KOPT-K1 (cell line): Measurements from ENCODE around the gene FLOT1.

ENCODE experiments used
- H3K27ac ChIP-seq: fragments of 200-600 bp; sonication (generic); 2 replicates; pipeline ENCODE4 v1.5.1; 2016; ENCODE audit warnings: antibody characterized with exemption, mild to moderate bottlenecking, low read depth, low read length; ENCODE audit not compliant: poor library complexity, severe bottlenecking
- H3K36me3 ChIP-seq: fragments of 200-600 bp; sonication (generic); 2 replicates; pipeline ENCODE4 v1.5.1; 2017; ENCODE audit warnings: antibody characterized with exemption, mild to moderate bottlenecking, low read length, moderate library complexity; ENCODE audit not compliant: insufficient read depth
- H3K9me3 ChIP-seq: fragments of 200-600 bp; sonication (generic); 2 replicates; pipeline ENCODE4 v1.5.1; 2017; ENCODE audit warnings: antibody characterized with exemption, low read length, mild to moderate bottlenecking; ENCODE audit not compliant: insufficient read depth, poor library complexity, severe bottlenecking

Gene FLOT1

DNA sequence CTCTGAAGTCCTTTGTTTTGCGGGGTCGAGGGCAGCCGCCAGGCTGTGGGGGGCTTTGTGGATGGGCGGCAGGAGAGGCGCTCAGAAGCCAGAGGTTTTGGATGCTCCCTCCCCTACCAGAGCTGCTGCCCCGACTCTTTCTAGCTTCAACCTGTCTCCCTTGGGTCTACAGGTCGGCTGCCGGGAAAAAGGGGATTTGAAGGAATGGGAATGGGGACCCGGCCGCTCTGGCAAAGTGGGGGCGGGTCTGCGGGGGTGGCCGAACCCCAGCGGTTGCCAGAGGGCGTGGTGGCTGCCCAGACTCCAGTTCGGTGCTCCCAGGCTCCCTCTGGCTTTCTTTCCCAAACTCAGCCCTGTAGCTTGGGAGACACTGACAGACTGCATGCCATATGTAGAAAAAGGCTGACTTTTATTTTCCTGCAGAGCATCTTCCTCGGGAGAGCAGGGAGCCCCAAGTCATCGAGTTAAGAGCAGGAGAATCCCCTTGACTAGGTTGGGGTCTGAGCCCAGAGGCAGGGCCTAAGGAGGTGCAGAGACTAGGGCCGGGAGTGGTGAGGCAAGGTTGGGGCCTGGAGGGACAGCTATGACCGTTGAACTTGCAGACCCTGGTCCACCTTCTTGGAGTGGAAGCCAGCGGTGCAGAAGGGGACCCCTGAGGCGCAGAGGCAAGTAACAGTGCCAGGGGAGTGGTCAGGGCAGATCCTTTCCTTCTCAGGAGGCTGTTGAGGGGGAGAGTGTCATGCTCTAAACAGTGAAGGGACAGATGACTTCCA is 54.6 kb downstream of the FLOT1 start:
- H3K27ac ChIP-seq: peak overlapping the region; percentile 94

GRCh38 chr6:30686908-30687658 is 55.4 kb downstream of the FLOT1 start:
- 0 out of 2 replicates have a peak, but pooled peaks cover 6% of the 10 kb centered on the region for H3K36me3 ChIP-seq
- peak overlapping the region; percentile 94 for H3K27ac ChIP-seq
- H3K9me3 ChIP-seq: no peaks in the 10 kb centered on the region

More for the DNA sequence above, 54.6 kb downstream of the FLOT1 start:
- Histone ChIP-seq H3K36me3 (0 out of 2 replicates have a peak, but pooled peaks cover 6% of the 10 kb centered on the region), H3K9me3 (no peaks in the 10 kb centered on the region)

- H3K9me3 ChIP-seq: no peaks in the 10 kb centered on the region
- H3K27ac ChIP-seq: peak within 1 kb of the TSS; percentile 94
- H3K36me3 ChIP-seq: peaks cover 12% of the 10 kb centered on the region; the same call in 1 of the 2 replicates
These were observed 56.2 kb downstream of the FLOT1 start, which contains the start of gene PPP1R18 for GRCh38 chr6:30686009-30686907. Gene PPP1R18 (minus strand): TSS chr6:30686645. CDS start chr6:30686018, 627 bp downstream.

DNA sequence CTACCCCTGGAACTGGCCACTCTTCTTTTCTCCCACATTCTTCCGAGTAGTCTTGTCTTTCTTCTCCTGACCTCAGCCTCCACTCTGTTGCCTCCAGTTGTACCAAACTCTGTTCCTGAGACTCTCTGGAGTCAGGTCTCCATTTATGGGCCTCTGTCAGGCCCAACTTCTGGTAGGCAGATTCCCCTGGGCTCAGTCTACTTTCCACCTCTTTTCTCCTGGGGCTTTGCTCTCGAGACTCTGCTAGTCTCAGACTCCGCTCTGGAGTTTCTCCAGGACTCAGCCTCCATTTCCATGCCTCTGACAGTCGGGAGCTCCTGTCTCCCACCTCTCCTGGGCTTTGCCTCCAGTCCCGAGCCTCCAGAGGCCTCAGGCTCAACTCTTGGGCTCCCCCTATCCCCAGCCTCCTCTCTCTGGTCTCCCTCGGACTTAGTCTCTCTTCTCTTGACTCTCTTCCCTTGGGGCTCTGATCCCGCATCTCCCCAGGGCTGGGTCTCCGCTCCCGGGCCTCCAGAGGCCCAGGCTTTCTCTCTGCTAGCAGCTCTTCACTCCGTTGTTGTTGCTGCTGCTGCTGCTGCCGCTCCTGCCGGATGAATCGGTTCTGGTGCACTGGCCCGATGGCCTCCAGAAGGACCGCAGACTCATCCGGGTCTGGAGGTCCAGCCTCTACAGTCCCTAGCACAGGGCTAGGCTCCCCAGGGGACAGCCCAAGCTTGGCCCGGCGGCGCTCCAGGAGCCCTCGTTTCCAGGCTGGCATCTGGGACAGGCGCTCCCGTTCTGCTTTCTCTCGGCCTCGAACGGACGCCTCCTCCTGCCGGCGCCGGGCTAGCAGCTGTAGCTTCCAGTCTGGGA is 57.1 kb downstream of the FLOT1 start:
- H3K36me3 ChIP-seq: peaks cover 20% of the 10 kb centered on the region
- H3K9me3 ChIP-seq: no peaks in the 10 kb centered on the region
- H3K27ac ChIP-seq: peak overlapping the region; percentile 94

DNA sequence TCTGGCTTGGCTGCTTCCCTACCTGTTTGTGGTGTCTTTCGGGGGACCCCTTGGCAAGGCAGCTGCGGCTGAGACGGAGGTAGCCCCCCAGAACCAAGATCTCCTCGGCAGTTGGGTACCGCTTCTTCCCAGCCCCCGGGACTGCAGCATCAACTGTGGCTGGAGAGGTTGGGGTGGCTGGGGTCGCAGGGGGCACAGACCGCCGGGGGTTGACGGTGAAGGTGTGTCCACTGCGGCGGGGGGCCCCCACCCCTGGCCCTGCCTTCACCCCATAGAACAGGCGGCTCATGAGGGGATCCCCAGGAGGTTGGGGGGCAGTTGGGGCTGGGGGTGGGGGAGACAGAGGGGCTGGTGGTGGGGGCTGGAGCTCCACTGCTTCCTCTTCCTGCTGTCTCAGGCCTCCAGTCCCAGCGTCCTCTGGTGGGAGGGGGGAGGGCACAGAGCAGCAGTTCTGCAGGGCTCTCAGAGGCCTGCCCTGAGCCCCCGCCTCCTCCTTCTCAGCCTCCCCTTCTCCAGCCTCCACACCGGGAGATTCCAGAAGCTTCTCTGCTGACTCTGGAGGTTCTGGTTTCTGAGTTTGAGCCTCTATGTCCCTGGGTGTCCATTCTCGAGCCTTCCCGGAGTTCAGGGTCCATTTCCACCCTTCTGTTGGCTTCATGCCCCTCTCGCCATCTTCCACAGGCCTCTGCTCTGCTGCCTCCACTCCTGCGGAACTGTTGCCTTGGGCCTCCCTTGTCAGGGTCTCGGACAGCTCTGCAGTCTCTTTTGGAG is 57.9 kb downstream of the FLOT1 start:
- peaks cover 29% of the 10 kb centered on the region for H3K36me3 ChIP-seq

GRCh38 chr6:30683980-30684338 is 58.5 kb downstream of the FLOT1 start:
- H3K27ac ChIP-seq: peak overlapping the region; percentile 94
- peaks cover 31% of the 10 kb centered on the region for H3K36me3 ChIP-seq
- H3K9me3 ChIP-seq: no peaks in the 10 kb centered on the region

More for the DNA sequence above, 57.9 kb downstream of the FLOT1 start:
- peak overlapping the region; percentile 94 for H3K27ac ChIP-seq
- no peaks in the 10 kb centered on the region for H3K9me3 ChIP-seq

- H3K27ac ChIP-seq: peak overlapping the region; percentile 94
These were observed 59.1 kb downstream of the FLOT1 start for GRCh38 chr6:30683183-30683979.

GRCh38 chr6:30682143-30683117 is 60.1 kb downstream of the FLOT1 start:
- peaks cover 40% of the 10 kb centered on the region for H3K36me3 ChIP-seq
- peak overlapping the region; percentile 94 for H3K27ac ChIP-seq
- no peaks in the 10 kb centered on the region for H3K9me3 ChIP-seq

More at GRCh38 chr6:30683183-30683979, 59.1 kb downstream of the FLOT1 start:
- peaks cover 34% of the 10 kb centered on the region for H3K36me3 ChIP-seq
- H3K9me3 ChIP-seq: no peaks in the 10 kb centered on the region

DNA sequence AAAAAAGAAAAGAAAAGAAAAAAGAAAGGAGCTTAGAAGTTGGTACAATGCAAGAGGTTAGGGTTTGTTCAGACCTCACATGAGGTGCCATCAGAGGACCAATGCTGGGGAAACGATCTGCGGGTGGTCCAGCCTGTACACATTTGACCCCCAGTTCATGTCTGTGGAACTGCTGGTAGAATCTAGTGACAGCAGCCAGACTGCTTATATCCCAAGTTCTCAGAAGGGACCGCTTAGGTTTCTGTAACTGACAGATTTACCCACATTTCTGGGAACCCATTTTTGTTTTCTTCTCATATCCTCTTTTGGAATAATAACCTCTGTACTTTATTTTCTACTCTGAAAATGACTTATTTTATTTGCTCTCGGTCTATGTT is 60.7 kb downstream of the FLOT1 start:
- no peaks in the 10 kb centered on the region for H3K9me3 ChIP-seq
- H3K36me3 ChIP-seq: peaks cover 47% of the 10 kb centered on the region
- H3K27ac ChIP-seq: peak overlapping the region; percentile 94

GRCh38 chr6:30679765-30680535 is 62.5 kb downstream of the FLOT1 start:
- peaks cover 58% of the 10 kb centered on the region for H3K36me3 ChIP-seq
- peak overlapping the region; percentile 75 for H3K27ac ChIP-seq
- no peaks in the 10 kb centered on the region for H3K9me3 ChIP-seq

- no peaks in the 10 kb centered on the region for H3K9me3 ChIP-seq
- peaks cover 58% of the 10 kb centered on the region for H3K36me3 ChIP-seq
- peak overlapping the region; percentile 75 for H3K27ac ChIP-seq
These were observed 63.3 kb downstream of the FLOT1 start for GRCh38 chr6:30678964-30679726.
